Breast epithelium (tissue), 3 donors: Measurements from ENCODE around the gene OXSR1.

Source experiments
- POLR2A ChIP-seq: fragments of 450-650 bp; IDR thresholded peaks from one replicate; pipeline ENCODE4 v1.6.1; 2016; ENCODE audit warnings: antibody characterized with exemption, mild to moderate bottlenecking, moderate library complexity
- POLR2AphosphoS5 ChIP-seq, 3 donors: sonication (generic); formaldehyde crosslinking; IDR thresholded peaks; one replicate each; pipeline ENCODE4 v1.6.1; 2017; ENCODE audit warnings: antibody characterized with exemption in 3 of 3
- TF ChIP-seq, protein P1 (sequence below), 3 donors: fragments of 450-650 bp; IDR thresholded peaks; one replicate each; pipeline ENCODE4 v1.5.1; 2016 to 2017; ENCODE audit warnings: antibody characterized with exemption in 3 of 3, mild to moderate bottlenecking in 3 of 3, moderate library complexity in 3 of 3

DNA sequence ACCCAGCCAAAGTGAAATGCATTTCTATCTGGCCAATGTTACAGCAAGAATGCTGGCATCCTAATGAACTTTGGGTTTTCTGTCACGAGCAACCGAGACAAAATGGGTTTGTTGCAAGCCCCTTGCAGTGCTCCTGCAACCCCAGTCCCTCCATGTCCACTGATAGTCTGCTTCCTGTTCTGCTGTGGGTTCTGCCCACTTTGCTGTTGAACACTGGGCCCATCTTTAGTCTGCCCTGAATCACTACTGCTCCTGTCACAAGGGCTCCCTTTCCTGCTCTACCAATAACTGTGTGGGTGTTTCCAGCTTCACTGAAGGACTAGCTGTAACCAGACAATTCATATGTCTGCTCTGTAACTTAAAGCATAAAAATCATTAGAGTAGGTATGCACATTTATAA, 12.7 kb upstream of the OXSR1 start:
- TF ChIP-seq, protein P1, sequence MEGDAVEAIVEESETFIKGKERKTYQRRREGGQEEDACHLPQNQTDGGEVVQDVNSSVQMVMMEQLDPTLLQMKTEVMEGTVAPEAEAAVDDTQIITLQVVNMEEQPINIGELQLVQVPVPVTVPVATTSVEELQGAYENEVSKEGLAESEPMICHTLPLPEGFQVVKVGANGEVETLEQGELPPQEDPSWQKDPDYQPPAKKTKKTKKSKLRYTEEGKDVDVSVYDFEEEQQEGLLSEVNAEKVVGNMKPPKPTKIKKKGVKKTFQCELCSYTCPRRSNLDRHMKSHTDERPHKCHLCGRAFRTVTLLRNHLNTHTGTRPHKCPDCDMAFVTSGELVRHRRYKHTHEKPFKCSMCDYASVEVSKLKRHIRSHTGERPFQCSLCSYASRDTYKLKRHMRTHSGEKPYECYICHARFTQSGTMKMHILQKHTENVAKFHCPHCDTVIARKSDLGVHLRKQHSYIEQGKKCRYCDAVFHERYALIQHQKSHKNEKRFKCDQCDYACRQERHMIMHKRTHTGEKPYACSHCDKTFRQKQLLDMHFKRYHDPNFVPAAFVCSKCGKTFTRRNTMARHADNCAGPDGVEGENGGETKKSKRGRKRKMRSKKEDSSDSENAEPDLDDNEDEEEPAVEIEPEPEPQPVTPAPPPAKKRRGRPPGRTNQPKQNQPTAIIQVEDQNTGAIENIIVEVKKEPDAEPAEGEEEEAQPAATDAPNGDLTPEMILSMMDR (IDR thresholded peaks at IDR 0.05) = no peak
- TF ChIP-seq POLR2AphosphoS5 (IDR thresholded peaks at IDR 0.05) (no peak), POLR2A (no peak)
